Right ventricle myocardium inferior (tissue), 1 donor: Measurements from ENCODE around the gene GRHL1. TPM values are rescaled to one million over a fixed set of nuclear protein-coding genes. Genes with fewer than 3 reads are reported as not detected.
"Not testable (repeated sequence)": the region's sequence is repeated elsewhere in the genome, so short reads cannot be mapped to it uniquely, and the experiment has no call there.

Experiments used
- ATAC-seq: fragments of 200-7000 bp; cut with Tn5 transposase; one replicate; pipeline ENCODE4 v1.9.1; 2020; ENCODE audit warnings: mild to moderate bottlenecking, moderate library complexity
- DNase-seq: peaks from one replicate; pipeline ENCODE4 v3.0.0; 2021; ENCODE audit errors: missing footprints
- intact Hi-C: fragments of 100-400 bp; cut with DNase I; formaldehyde crosslinking; loops from one replicate; pipeline ENCODE4 v1.11.0; 2022
- total RNA-seq: library from RNA; stranded (reverse); fragmentation: NEBNext Ultra II Directional; extraction: Animal tissue kit (Norgen Biotek cat#: 25700); gene quantifications from one replicate; pipeline ENCODE4 v1.2.1, GENCODE V29; 2021
- donor health status: DM: no; HTN: yes; CAD: no; lungs with severe emphysema.

GRHL1 gene
- total RNA-seq, 1 donor from 2014 or later: 0.81 TPM

- no peak for DNase-seq
- intact Hi-C loops: no loop called here
- no peak for ATAC-seq
These were observed 51.2 kb downstream of the GRHL1 start for GRCh38 chr2:10002681-10003080.

- DNase-seq: no peak
- no peak for ATAC-seq
- intact Hi-C loops: no loop called here
These were observed 52.0 kb downstream of the GRHL1 start for GRCh38 chr2:10003206-10004125.

GRCh38 chr2:10004401-10004800 is 52.9 kb downstream of the GRHL1 start:
- ATAC-seq (no peak), DNase-seq (no peak)
- intact Hi-C loops: no loop called here

- intact Hi-C loops: no loop called here
- DNase-seq (no peak), ATAC-seq (no peak)
These were observed 53.3 kb downstream of the GRHL1 start for GRCh38 chr2:10004836-10005235.

- DNase-seq (no peak), ATAC-seq (no peak)
- intact Hi-C loops: no loop called here
These were observed 54.2 kb downstream of the GRHL1 start for GRCh38 chr2:10005461-10006235.

GRCh38 chr2:10006236-10007161 is 55.0 kb downstream of the GRHL1 start:
- ATAC-seq (peak; percentile 73), DNase-seq (no peak)
- intact Hi-C loops: no loop called here

- intact Hi-C loops: no loop called here
- ATAC-seq (no peak), DNase-seq (no peak)
These were observed 55.9 kb downstream of the GRHL1 start for GRCh38 chr2:10007435-10007834.

- ATAC-seq (no peak), DNase-seq (no peak)
- intact Hi-C loops: loop anchor here (2.0 kb wide), 1 partner anchor 35 kb away; the partner anchor contains the start of gene KLF11
These were observed 56.7 kb downstream of the GRHL1 start for GRCh38 chr2:10007921-10008808.

GRCh38 chr2:10008809-10009176 is 57.3 kb downstream of the GRHL1 start:
- DNase-seq (no peak), ATAC-seq (no peak)
- intact Hi-C loops: loop anchor here (2.0 kb wide), 1 partner anchor 34 kb away; the partner anchor contains the start of gene KLF11

GRCh38 chr2:10009271-10009810 is 57.8 kb downstream of the GRHL1 start:
- intact Hi-C loops: loop anchor here (2.0 kb wide), 1 partner anchor 33 kb away; the partner anchor contains the start of gene KLF11
- no peak for DNase-seq
- no peak for ATAC-seq

GRCh38 chr2:10009811-10010781 is 58.6 kb downstream of the GRHL1 start:
- intact Hi-C loops: loop anchor here (2.0 kb wide), 2 partner anchors 25 to 33 kb away; partner anchors contain the start of gene KLF11
- peak; percentile 93 for DNase-seq
- ATAC-seq: peak; percentile 87

- DNase-seq, ATAC-seq: not testable (repeated sequence)
- intact Hi-C loops: loop anchor here (2.0 kb wide), 1 partner anchor 26 kb away; no protein-coding TSS in a partner anchor
These were observed 59.5 kb downstream of the GRHL1 start for GRCh38 chr2:10010861-10011605.

GRCh38 chr2:10011606-10012325 is 60.3 kb downstream of the GRHL1 start:
- DNase-seq, ATAC-seq: not testable (repeated sequence)
- intact Hi-C loops: loop anchor here (2.0 kb wide), 1 partner anchor 27 kb away; no protein-coding TSS in a partner anchor

GRCh38 chr2:10012366-10012962 is 61.0 kb downstream of the GRHL1 start:
- DNase-seq, intact Hi-C loops, ATAC-seq: not testable (repeated sequence)
